Gastrocnemius medialis (tissue), 4 donors: ENCODE measurements around the gene RTN3.

Experiments
- POLR2A ChIP-seq, 2 donors: fragments of 450-650 bp; IDR thresholded peaks; one replicate each; pipeline ENCODE4 v1.6.1; 2017; ENCODE audit warnings: antibody characterized with exemption in 2 of 2, mild to moderate bottlenecking in 2 of 2, moderate library complexity in 2 of 2
- TF ChIP-seq, protein P1 (sequence below), 5 experiments: fragments of 450-650 bp in 3 of 5; fragments of 200-600 bp in 2 of 5; sonication (generic) in 2 of 5; IDR thresholded peaks in 4 of 5; conservative IDR thresholded peaks in 1 of 5; 1 replicate in 4 of 5; 2 replicates in 1 of 5; pipeline ENCODE4 v1.5.1; 2016 to 2019; ENCODE audit warnings: antibody characterized with exemption in 5 of 5, mild to moderate bottlenecking in 3 of 5, moderate library complexity in 3 of 5

DNA sequence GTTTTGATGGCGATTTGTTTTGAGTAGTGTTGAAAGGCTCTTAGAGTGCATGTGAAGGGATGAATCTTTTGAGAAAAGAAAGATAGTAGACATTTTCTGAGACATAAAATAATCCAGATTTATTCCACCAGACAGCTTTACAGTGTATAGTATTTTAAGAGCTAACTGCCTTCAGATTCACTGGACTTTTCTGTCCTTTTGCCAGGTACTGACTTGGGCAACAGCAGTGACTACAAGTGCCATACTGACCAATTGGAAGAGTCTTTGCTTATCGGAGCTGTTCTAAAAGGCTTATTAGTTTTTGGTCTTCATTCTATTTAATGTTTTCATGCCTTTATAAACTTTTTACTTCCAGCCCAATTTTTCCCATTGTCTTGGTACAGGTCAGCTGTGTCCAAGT, 32.5 kb downstream of the RTN3 start:
- TF ChIP-seq, protein P1, sequence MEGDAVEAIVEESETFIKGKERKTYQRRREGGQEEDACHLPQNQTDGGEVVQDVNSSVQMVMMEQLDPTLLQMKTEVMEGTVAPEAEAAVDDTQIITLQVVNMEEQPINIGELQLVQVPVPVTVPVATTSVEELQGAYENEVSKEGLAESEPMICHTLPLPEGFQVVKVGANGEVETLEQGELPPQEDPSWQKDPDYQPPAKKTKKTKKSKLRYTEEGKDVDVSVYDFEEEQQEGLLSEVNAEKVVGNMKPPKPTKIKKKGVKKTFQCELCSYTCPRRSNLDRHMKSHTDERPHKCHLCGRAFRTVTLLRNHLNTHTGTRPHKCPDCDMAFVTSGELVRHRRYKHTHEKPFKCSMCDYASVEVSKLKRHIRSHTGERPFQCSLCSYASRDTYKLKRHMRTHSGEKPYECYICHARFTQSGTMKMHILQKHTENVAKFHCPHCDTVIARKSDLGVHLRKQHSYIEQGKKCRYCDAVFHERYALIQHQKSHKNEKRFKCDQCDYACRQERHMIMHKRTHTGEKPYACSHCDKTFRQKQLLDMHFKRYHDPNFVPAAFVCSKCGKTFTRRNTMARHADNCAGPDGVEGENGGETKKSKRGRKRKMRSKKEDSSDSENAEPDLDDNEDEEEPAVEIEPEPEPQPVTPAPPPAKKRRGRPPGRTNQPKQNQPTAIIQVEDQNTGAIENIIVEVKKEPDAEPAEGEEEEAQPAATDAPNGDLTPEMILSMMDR (IDR thresholded peaks at IDR 0.05 in 4 of 5, conservative IDR thresholded peaks at IDR 0.05 in 1 of 5), result no peak
- no peak for TF ChIP-seq POLR2A (IDR thresholded peaks at IDR 0.05)
